OCI-LY3 (cell line): ENCODE data around the gene BABAM2.

ENCODE experiments used
- EZH2phosphoT487 ChIP-seq: fragments of 200-600 bp; shearing (Covaris generic); IDR thresholded peaks from 2 replicates; pipeline ENCODE4 v1.6.1; 2018; ENCODE audit warnings: antibody characterized with exemption, mixed run types, low read depth
- TF ChIP-seq, protein P1 (sequence below): fragments of 200-600, 300-600 bp; sonication (generic); IDR thresholded peaks from 2 replicates; pipeline ENCODE4 v1.5.1; 2014; ENCODE audit warnings: antibody characterized with exemption, low read length, low read depth

DNA sequence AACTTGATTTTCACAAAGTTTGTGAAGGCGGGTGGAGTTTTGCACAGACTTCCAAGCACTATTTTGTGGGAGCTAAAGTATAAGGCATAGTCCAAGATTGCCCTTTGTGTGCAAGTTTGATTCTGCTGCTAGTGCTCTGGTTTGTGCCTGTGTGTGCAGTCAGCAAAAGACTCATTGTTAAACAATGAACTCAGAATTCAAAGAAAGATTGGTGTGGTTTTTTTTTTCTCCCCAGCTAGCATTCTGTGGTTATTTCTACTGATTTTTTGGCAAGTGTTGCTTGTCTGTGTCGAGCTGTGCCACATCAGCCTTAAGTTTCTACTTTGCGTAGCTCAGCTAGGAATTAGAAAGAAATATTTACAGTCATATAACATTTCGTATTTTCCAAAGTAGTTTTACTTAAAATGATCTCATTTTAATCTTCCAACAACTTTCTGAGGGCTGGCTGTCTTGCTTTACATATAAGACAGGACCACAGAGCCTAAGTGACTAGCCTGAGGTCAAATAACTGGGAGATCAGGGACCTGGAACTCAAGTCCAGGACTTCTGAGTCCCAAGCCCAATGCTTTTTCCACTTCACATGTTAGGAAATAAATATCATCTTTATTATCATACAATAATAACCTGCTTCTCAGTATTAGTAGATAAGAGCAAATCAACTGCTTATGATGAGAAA lies 69.8 kb downstream of the BABAM2 start:
- TF ChIP-seq, protein P1, sequence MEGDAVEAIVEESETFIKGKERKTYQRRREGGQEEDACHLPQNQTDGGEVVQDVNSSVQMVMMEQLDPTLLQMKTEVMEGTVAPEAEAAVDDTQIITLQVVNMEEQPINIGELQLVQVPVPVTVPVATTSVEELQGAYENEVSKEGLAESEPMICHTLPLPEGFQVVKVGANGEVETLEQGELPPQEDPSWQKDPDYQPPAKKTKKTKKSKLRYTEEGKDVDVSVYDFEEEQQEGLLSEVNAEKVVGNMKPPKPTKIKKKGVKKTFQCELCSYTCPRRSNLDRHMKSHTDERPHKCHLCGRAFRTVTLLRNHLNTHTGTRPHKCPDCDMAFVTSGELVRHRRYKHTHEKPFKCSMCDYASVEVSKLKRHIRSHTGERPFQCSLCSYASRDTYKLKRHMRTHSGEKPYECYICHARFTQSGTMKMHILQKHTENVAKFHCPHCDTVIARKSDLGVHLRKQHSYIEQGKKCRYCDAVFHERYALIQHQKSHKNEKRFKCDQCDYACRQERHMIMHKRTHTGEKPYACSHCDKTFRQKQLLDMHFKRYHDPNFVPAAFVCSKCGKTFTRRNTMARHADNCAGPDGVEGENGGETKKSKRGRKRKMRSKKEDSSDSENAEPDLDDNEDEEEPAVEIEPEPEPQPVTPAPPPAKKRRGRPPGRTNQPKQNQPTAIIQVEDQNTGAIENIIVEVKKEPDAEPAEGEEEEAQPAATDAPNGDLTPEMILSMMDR: no peak
- TF ChIP-seq EZH2phosphoT487: no peak
